Vagina (tissue), 2 donors: ENCODE data around the gene CALU. TPM values are rescaled to one million over a fixed set of nuclear protein-coding genes. Genes with fewer than 3 reads are reported as not detected.

Source experiments
- DNase-seq, 2 donors: peaks; one replicate each; pipeline ENCODE4 v3.0.0-alpha.2; 2017; ENCODE audit errors: extremely low spot score in 2 of 2
- H3K27ac ChIP-seq: fragments of 200-600 bp; sonication (generic); one replicate; pipeline ENCODE4 v1.5.1; 2019
- H3K27me3 ChIP-seq: fragments of 200-600 bp; sonication (generic); one replicate; pipeline ENCODE4 v1.5.1; 2019
- H3K36me3 ChIP-seq, 2 donors: fragments of 200-600 bp; sonication (generic); one replicate each; pipeline ENCODE4 v1.5.1; 2017 to 2019
- H3K4me1 ChIP-seq: fragments of 200-600 bp; sonication (generic); one replicate; pipeline ENCODE4 v1.5.1; 2019
- H3K4me3 ChIP-seq, 2 donors: fragments of 200-600 bp; sonication (generic); 1 replicate in 1 of 2; 2 replicates in 1 of 2; pipeline ENCODE4 v1.5.1; 2016 to 2019
- H3K9me3 ChIP-seq: fragments of 200-600 bp; sonication (generic); one replicate; pipeline ENCODE4 v1.5.1; 2019
- POLR2A ChIP-seq, 2 donors: fragments of 450-650 bp; IDR thresholded peaks; one replicate each; pipeline ENCODE4 v1.6.1; 2017; ENCODE audit warnings: antibody characterized with exemption in 2 of 2, mild to moderate bottlenecking in 2 of 2, moderate library complexity in 2 of 2
- POLR2AphosphoS5 ChIP-seq, 2 donors: sonication (generic); formaldehyde crosslinking; IDR thresholded peaks; one replicate each; pipeline ENCODE4 v1.9.0; 2017; ENCODE audit warnings: antibody characterized with exemption in 2 of 2, mild to moderate bottlenecking in 2 of 2, low read depth in 1 of 2; ENCODE audit not compliant: insufficient read depth in 1 of 2
- intact Hi-C: fragments of 100-400 bp; cut with DNase I; formaldehyde crosslinking; loops from one replicate; pipeline ENCODE4 v1.15.1; 2023
- total RNA-seq: library from RNA; depleted of rRNA; stranded (reverse); fragments of >200 nt; gene quantifications from one replicate; pipeline ENCODE4 v1.2.3, GENCODE V29; 2016
- TF ChIP-seq, protein P1 (sequence below), 3 experiments: fragments of 450-650 bp in 2 of 3; fragments of 200-600 bp in 1 of 3; sonication (generic) in 1 of 3; IDR thresholded peaks; one replicate each; pipeline ENCODE4 v1.5.1; 2017 to 2019; ENCODE audit warnings: antibody characterized with exemption in 3 of 3, mild to moderate bottlenecking in 2 of 3, moderate library complexity in 2 of 3

Gene CALU
- total RNA-seq, 1 donor from 2014 or later, result 65.3 TPM

DNA sequence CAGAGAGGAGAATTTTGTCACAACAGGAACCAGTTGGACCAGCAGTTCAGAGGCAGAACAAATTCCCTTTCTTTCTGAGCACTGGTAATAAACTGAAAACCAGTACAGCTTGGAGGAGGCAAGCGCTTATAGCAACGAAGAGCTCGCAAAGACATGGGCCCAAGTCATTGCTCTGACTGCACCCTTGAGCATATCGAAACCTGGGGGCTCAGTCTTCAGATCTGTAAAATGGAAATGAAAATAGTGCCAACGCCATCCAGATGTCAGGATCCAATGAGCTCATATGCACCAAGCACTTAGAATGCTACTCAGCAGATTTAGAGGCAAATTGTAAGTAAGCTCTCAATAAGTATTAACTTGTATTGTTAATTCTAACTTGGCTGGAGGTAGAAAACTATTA lies 14.4 kb upstream of the CALU start:
- TF ChIP-seq POLR2A (IDR thresholded peaks at IDR 0.05) (no peak), POLR2AphosphoS5 (IDR thresholded peaks at IDR 0.05; ENCODE audit: insufficient read depth in 1 of 2, low read depth in 1 of 2) (no peak)
- TF ChIP-seq, protein P1, sequence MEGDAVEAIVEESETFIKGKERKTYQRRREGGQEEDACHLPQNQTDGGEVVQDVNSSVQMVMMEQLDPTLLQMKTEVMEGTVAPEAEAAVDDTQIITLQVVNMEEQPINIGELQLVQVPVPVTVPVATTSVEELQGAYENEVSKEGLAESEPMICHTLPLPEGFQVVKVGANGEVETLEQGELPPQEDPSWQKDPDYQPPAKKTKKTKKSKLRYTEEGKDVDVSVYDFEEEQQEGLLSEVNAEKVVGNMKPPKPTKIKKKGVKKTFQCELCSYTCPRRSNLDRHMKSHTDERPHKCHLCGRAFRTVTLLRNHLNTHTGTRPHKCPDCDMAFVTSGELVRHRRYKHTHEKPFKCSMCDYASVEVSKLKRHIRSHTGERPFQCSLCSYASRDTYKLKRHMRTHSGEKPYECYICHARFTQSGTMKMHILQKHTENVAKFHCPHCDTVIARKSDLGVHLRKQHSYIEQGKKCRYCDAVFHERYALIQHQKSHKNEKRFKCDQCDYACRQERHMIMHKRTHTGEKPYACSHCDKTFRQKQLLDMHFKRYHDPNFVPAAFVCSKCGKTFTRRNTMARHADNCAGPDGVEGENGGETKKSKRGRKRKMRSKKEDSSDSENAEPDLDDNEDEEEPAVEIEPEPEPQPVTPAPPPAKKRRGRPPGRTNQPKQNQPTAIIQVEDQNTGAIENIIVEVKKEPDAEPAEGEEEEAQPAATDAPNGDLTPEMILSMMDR (IDR thresholded peaks at IDR 0.05), result no peak
- intact Hi-C loops, result no loop called here
- DNase-seq, result no peak

DNA sequence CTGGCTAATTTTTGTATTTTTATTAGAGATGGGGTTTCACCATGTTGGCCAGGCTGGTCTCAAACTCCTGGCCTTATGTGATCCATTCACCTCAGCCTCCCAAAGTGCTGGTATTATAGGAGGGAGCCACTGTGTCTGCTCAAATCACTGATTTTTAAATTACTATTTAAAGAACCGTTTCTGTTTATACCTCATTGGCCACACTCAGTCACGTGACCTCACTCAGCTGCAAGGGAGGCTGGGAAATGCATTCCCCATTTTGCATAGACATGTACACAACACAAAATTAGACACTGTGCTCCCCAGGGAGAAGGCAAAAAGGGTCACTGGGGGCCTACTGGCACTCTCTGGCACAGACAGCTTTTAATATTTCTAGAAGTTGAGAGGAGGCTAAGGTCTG lies 13.6 kb upstream of the CALU start:
- TF ChIP-seq POLR2AphosphoS5 (IDR thresholded peaks at IDR 0.05; ENCODE audit: insufficient read depth in 1 of 2, low read depth in 1 of 2), result no peak
- TF ChIP-seq, protein P1 (IDR thresholded peaks at IDR 0.05), result no peak
- no peak for TF ChIP-seq POLR2A (IDR thresholded peaks at IDR 0.05)
- Histone ChIP-seq H3K9me3 (no peaks in the 10 kb centered on the region), H3K36me3 (no peaks in the 10 kb centered on the region), H3K27me3 (no peaks in the 10 kb centered on the region), H3K27ac (no peak overlapping the region), H3K4me3 (no peak overlapping the region), H3K4me1 (no peaks in the 10 kb centered on the region)
- DNase-seq, result no peak
- intact Hi-C loops, result no loop called here

More for the DNA sequence above, 14.4 kb upstream of the CALU start:
- H3K27ac ChIP-seq, result no peak overlapping the region
- H3K27me3 ChIP-seq, result no peaks in the 10 kb centered on the region
- H3K4me3 ChIP-seq, result no peak overlapping the region
- H3K4me1 ChIP-seq, result no peaks in the 10 kb centered on the region
- no peaks in the 10 kb centered on the region for H3K9me3 ChIP-seq
- H3K36me3 ChIP-seq, result no peaks in the 10 kb centered on the region

DNA sequence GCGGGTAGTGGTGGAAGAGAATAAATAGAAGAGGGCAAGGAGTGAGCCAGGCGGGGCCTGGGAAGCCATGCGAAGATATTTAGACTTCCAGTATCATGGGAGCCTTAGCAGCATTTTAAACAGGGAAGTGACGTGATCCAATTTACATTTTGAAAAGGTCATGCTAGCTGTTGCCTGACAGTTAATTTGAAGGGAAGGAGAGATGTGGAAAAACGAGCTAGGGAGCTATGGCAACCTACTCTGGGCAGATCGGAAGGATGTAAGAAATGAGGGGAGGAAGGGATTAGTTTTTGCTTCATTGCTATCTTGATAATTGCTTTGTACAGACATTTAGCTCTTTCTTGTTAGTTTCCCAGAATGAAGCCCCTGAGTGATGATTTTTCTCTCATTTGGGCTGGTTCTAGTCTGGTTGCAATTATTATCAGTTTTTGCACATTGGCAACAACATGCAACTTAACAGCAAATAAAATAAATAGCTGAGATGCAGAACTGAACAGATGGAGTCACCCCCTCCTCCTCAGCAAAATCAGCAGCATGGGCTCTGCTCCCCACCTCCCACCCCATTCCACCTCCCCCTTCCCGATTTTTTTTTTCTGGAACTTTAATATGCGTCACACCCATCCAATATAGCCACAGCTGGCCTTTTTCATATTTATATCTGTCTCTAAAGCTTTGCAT lies 13.0 kb upstream of the CALU start:
- Histone ChIP-seq H3K4me3 (no peak overlapping the region), H3K27me3 (no peaks in the 10 kb centered on the region), H3K4me1 (no peaks in the 10 kb centered on the region), H3K9me3 (no peaks in the 10 kb centered on the region), H3K36me3 (no peaks in the 10 kb centered on the region), H3K27ac (no peak overlapping the region)
- intact Hi-C loops, result no loop called here
- DNase-seq, result no peak
- TF ChIP-seq POLR2A (IDR thresholded peaks at IDR 0.05) (no peak), POLR2AphosphoS5 (IDR thresholded peaks at IDR 0.05; ENCODE audit: insufficient read depth in 1 of 2, low read depth in 1 of 2) (no peak)
- TF ChIP-seq, protein P1 (IDR thresholded peaks at IDR 0.05), result no peak

DNA sequence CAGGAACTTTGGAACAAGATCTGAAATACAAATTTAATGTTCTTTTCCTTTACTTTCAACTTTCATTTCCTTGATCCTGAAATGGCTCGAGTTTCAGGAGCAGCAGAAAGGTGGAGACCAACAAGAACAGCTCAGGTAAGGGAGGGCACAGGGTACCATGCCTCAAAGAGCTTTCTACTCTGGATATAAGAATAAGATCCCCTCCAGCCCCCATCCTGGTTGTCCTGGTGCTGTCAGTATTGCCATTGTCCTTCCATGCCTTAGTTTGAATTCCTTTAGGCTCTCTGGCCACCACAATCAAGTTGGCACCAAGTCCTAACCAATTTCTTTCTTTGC lies 12.5 kb upstream of the CALU start:
- Histone ChIP-seq H3K27ac (no peak overlapping the region), H3K4me3 (no peak overlapping the region), H3K4me1 (no peaks in the 10 kb centered on the region), H3K27me3 (no peaks in the 10 kb centered on the region), H3K9me3 (no peaks in the 10 kb centered on the region), H3K36me3 (no peaks in the 10 kb centered on the region)
- TF ChIP-seq POLR2AphosphoS5 (IDR thresholded peaks at IDR 0.05; ENCODE audit: insufficient read depth in 1 of 2, low read depth in 1 of 2) (no peak), POLR2A (IDR thresholded peaks at IDR 0.05) (no peak)
- TF ChIP-seq, protein P1 (IDR thresholded peaks at IDR 0.05), result no peak
- DNase-seq, result no peak
- intact Hi-C loops, result no loop called here

DNA sequence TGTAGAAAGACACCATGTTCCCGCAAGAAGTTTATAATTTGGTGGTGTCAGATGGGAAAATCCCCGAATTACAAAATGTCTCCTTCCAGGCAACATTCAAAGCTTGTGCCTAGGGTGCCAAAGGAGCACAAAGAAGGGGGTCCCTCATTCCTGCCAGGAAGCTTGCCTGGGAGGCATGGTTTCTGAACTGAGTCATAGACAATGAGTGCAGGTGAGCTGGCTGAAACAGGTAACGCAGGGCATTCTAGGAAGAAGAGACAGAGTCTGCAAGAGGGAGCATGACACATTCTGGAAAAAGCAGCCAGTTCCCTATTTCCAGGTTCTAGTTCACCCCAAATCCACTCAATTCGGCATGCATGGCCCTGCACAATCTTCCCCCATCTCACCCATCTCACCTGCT lies 11.9 kb upstream of the CALU start:
- H3K4me3 ChIP-seq, result no peak overlapping the region
- H3K9me3 ChIP-seq, result no peaks in the 10 kb centered on the region
- TF ChIP-seq POLR2AphosphoS5 (IDR thresholded peaks at IDR 0.05; ENCODE audit: insufficient read depth in 1 of 2, low read depth in 1 of 2), result no peak
- no peak for TF ChIP-seq POLR2A (IDR thresholded peaks at IDR 0.05)
- no peak overlapping the region for H3K27ac ChIP-seq
- H3K36me3 ChIP-seq, result no peaks in the 10 kb centered on the region
- H3K27me3 ChIP-seq, result no peaks in the 10 kb centered on the region
- H3K4me1 ChIP-seq, result no peaks in the 10 kb centered on the region
- no peak for DNase-seq
- intact Hi-C loops, result no loop called here
